OCI-LY7 (cell line): ENCODE data around the gene SLC12A3. TPM values are rescaled to one million over a fixed set of nuclear protein-coding genes. Genes with fewer than 3 reads are reported as not detected.
"Not testable (repeated sequence)": the region's sequence is repeated elsewhere in the genome, so short reads cannot be mapped to it uniquely, and the experiment has no call there.

Experiments
- BruUV-seq: library from RNA; stranded (reverse); fragments of 400-500 nt; replicated peaks from 2 replicates; lab custom pipeline; 2021; lab: Mats Ljungman, UMichigan
- CTCF ChIA-PET: fragments of 300-600 bp; sonication (Branson Sonifier 250); formaldehyde crosslinking; loops from one replicate; lab custom pipeline; 2022; ENCODE audit warnings: antibody characterized with exemption; ENCODE audit not compliant: unreplicated experiment; lab: Charles Lee
- POLR2A ChIA-PET: fragments of 300-600 bp; sonication (Branson Sonifier 250); formaldehyde crosslinking; loops from one replicate; lab custom pipeline; 2022; ENCODE audit warnings: antibody characterized with exemption; lab: Charles Lee
- DNase-seq: peaks from one replicate; pipeline ENCODE4 v3.0.0-alpha.2; 2015; ENCODE audit warnings: low spot score
- H2AFZ ChIP-seq: fragments of 200-600 bp; sonication (generic), shearing (Covaris generic); 2 replicates; pipeline ENCODE4 v1.6.1; 2014; ENCODE audit warnings: mild to moderate bottlenecking, antibody characterized with exemption, low read length, moderate library complexity
- H3K27ac ChIP-seq: fragments of 200-600 bp; sonication (generic); 2 replicates; pipeline ENCODE4 v1.5.1; 2014; ENCODE audit warnings: mixed run types, low read depth, mild to moderate bottlenecking, moderate library complexity, low read length, inconsistent platforms; ENCODE audit not compliant: poor library complexity, severe bottlenecking
- H3K36me3 ChIP-seq: fragments of 200-600 bp; sonication (generic); 2 replicates; pipeline ENCODE4 v1.6.1; 2014; ENCODE audit warnings: mild to moderate bottlenecking, antibody characterized with exemption, low read length, moderate library complexity, mixed read lengths; ENCODE audit not compliant: insufficient read depth
- H3K4me1 ChIP-seq: fragments of 200-600 bp; sonication (generic); 2 replicates; pipeline ENCODE4 v1.5.1; 2014; ENCODE audit warnings: mild to moderate bottlenecking, low read length; ENCODE audit not compliant: insufficient read depth, poor library complexity, severe bottlenecking
- H3K4me2 ChIP-seq: fragments of 200-600 bp; sonication (generic); 2 replicates; pipeline ENCODE4 v1.6.1; 2014; ENCODE audit warnings: mild to moderate bottlenecking, low read length
- H3K4me3 ChIP-seq: fragments of 200-600 bp; sonication (generic); 2 replicates; pipeline ENCODE4 v1.5.1; 2014; ENCODE audit warnings: mild to moderate bottlenecking, low read depth, low read length; ENCODE audit not compliant: poor library complexity, severe bottlenecking
- H3K79me2 ChIP-seq: fragments of 200-600 bp; sonication (generic); 2 replicates; pipeline ENCODE4 v1.6.1; 2016; ENCODE audit warnings: low read depth, mild to moderate bottlenecking, low read length, moderate library complexity, mixed read lengths; ENCODE audit not compliant: insufficient read depth
- H3K9me2 ChIP-seq: fragments of 200-600 bp; sonication (generic); 2 replicates; pipeline ENCODE4 v1.6.1; 2016; ENCODE audit warnings: mild to moderate bottlenecking, low read length, mixed read lengths; ENCODE audit not compliant: insufficient read depth
- H3K9me3 ChIP-seq: fragments of 200-600 bp; sonication (generic); 2 replicates; pipeline ENCODE4 v1.6.1; 2014; ENCODE audit warnings: mild to moderate bottlenecking, mixed run types, low read length, mixed read lengths
- H4K20me1 ChIP-seq: fragments of 200-600 bp; sonication (generic); 2 replicates; pipeline ENCODE4 v1.6.1; 2014; ENCODE audit warnings: mild to moderate bottlenecking, antibody characterized with exemption, low read length, moderate library complexity, mixed read lengths; ENCODE audit not compliant: insufficient read depth
- CTCF ChIP-seq: fragments of 200-600 bp; sonication (generic); conservative IDR thresholded peaks from 2 replicates; pipeline ENCODE4 v1.5.1; 2014; ENCODE audit warnings: mild to moderate bottlenecking, antibody characterized with exemption, low read length, moderate library complexity, mixed read lengths
- EZH2phosphoT487 ChIP-seq: fragments of 200-600 bp; sonication (generic); IDR thresholded peaks from 2 replicates; pipeline ENCODE4 v1.6.1; 2018; ENCODE audit warnings: low read depth, borderline replicate concordance, mild to moderate bottlenecking, mixed run types, antibody characterized with exemption, low read length, moderate library complexity, mixed read lengths
- intact Hi-C: fragments of 100-400 bp; cut with micrococcal nuclease; formaldehyde crosslinking; loops from one replicate; pipeline ENCODE4 v1.10.0; 2022; ENCODE audit not compliant: unreplicated experiment
- total RNA-seq, 2 experiments: library from RNA; depleted of rRNA in 1 of 2; stranded (reverse); fragments of >200 nt in 1 of 2; shearing (Covaris generic) in 1 of 2; gene quantifications; 2 replicates each; pipeline ENCODE4 v1.2.3, GENCODE V29; 2014 to 2022

The SLC12A3 gene
- total RNA-seq, 2 experiments from 2014 or later, result 0.25 to 0.88 TPM

GRCh38 chr16:56932721-56933619 is 68.0 kb downstream of the SLC12A3 start:
- TF ChIP-seq EZH2phosphoT487, result no peak
- no peak for TF ChIP-seq CTCF
- Histone ChIP-seq H2AFZ (no peak overlapping the region), H3K9me3 (no peaks in the 10 kb centered on the region), H3K4me1 (peaks cover 66% of the 10 kb centered on the region), H3K36me3 (peaks cover 59% of the 10 kb centered on the region), H3K27ac (peak overlapping the region; percentile 94), H3K79me2 (peaks cover 60% of the 10 kb centered on the region), H4K20me1 (peaks cover 47% of the 10 kb centered on the region), H3K4me3 (peak overlapping the region; percentile 95), H3K9me2 (no peaks in the 10 kb centered on the region), H3K4me2 (peak overlapping the region; percentile 82)
- intact Hi-C loops, result loop anchor here (1.0 kb wide), 1 partner anchor 66 kb away; no protein-coding TSS in a partner anchor
- BruUV-seq, result no TSS peak
- peak; percentile 66 for DNase-seq
- ChIA-PET CTCF (interaction anchor here (0.8 kb wide), 1 partner anchor 19 kb away, joined by 3 read pairs; no protein-coding TSS in a partner anchor), POLR2A (interaction anchor here (1.4 to 9.8 kb wide), 2 partner anchors 9 to 17 kb away, joined by 5 to 256 read pairs; no protein-coding TSS in a partner anchor)

GRCh38 chr16:56933828-56934598 is 69.0 kb downstream of the SLC12A3 start:
- CTCF ChIA-PET, result no interaction called here

GRCh38 chr16:56934599-56935145 is 69.7 kb downstream of the SLC12A3 start:
- peaks cover 77% of the 10 kb centered on the region for H3K79me2 ChIP-seq
- intact Hi-C loops, BruUV-seq, H3K9me3 ChIP-seq, H3K9me2 ChIP-seq, CTCF ChIA-PET, H2AFZ ChIP-seq, DNase-seq: not testable (repeated sequence)
- peaks cover 57% of the 10 kb centered on the region for H4K20me1 ChIP-seq
- H3K36me3 ChIP-seq, result peaks cover 76% of the 10 kb centered on the region
- peak overlapping the region; percentile 95 for H3K4me3 ChIP-seq
- peak overlapping the region; percentile 94 for H3K27ac ChIP-seq
- peaks cover 69% of the 10 kb centered on the region for H3K4me1 ChIP-seq
- H3K4me2 ChIP-seq, result peak overlapping the region; percentile 82
- POLR2A ChIA-PET, result interaction anchor here (9.8 kb wide), 1 partner anchor 19 kb away, joined by 256 read pairs; no protein-coding TSS in a partner anchor

More at GRCh38 chr16:56933828-56934598, 69.0 kb downstream of the SLC12A3 start:
- Histone ChIP-seq H2AFZ (no peak overlapping the region), H3K36me3 (peaks cover 70% of the 10 kb centered on the region), H3K4me1 (peaks cover 69% of the 10 kb centered on the region), H3K9me2 (no peaks in the 10 kb centered on the region), H3K4me3 (peak overlapping the region; percentile 95), H3K4me2 (peak overlapping the region; percentile 82), H3K27ac (peak overlapping the region; percentile 94), H3K79me2 (peaks cover 71% of the 10 kb centered on the region), H3K9me3 (no peaks in the 10 kb centered on the region), H4K20me1 (peaks cover 50% of the 10 kb centered on the region)
- intact Hi-C loops, result no loop called here
- no peak for TF ChIP-seq EZH2phosphoT487
- no peak for TF ChIP-seq CTCF
- TSS peak; percentile 45 for BruUV-seq
- POLR2A ChIA-PET, result interaction anchor here (9.8 kb wide), 1 partner anchor 18 kb away, joined by 256 read pairs; no protein-coding TSS in a partner anchor
- no peak for DNase-seq
